ENCODE results near the gene LYPD4.
"Not testable (repeated sequence)": the region's sequence is repeated elsewhere in the genome, so short reads cannot be mapped to it uniquely, and the experiment has no call there.

The LYPD4 gene

GRCh38 chr19:41799444-41800000 lies 45.0 kb downstream of the LYPD4 start:
- DNase-seq (ENCODE audit: low read depth), result no peak

GRCh38 chr19:41796901-41797300 lies 47.6 kb downstream of the LYPD4 start:
- DNase-seq (ENCODE audit: low read depth), result no peak

- DNase-seq (ENCODE audit: low read depth), result no peak
Observed at GRCh38 chr19:41796362-41796761, 48.1 kb downstream of the LYPD4 start, which contains the start of gene CEACAM3. Gene CEACAM3, plus strand, starts transcription at chr19:41796587. Its CDS starts 91 bp downstream, at chr19:41796678.

GRCh38 chr19:41795031-41795461 lies 49.4 kb downstream of the LYPD4 start:
- DNase-seq (ENCODE audit: low read depth), result peak; percentile 21

GRCh38 chr19:41793414-41793727 lies 51.1 kb downstream of the LYPD4 start:
- no peak for DNase-seq (ENCODE audit: low read depth)

- peak; percentile 30 for DNase-seq (ENCODE audit: low read depth)
Observed at GRCh38 chr19:41792513-41793413, 51.7 kb downstream of the LYPD4 start.

GRCh38 chr19:41789053-41789452 lies 55.4 kb downstream of the LYPD4 start:
- not testable (repeated sequence) for DNase-seq (ENCODE audit: low read depth)

- DNase-seq (ENCODE audit: low read depth), result not testable (repeated sequence)
Observed at GRCh38 chr19:41788518-41788917, 56.0 kb downstream of the LYPD4 start.
